HG02759 (cell line): ENCODE results near the gene KIAA0930.
"Not testable (repeated sequence)": the region's sequence is repeated elsewhere in the genome, so short reads cannot be mapped to it uniquely, and the experiment has no call there.

ENCODE experiments used
- ATAC-seq: cut with Tn5 transposase; IDR thresholded peaks from one replicate; pipeline ENCODE4 v1.9.1; 2021; ENCODE audit warnings: mild to moderate bottlenecking, moderate library complexity; ENCODE audit not compliant: unreplicated experiment

KIAA0930 gene

GRCh38 chr22:45263463-45264269, 23.0 kb upstream of the KIAA0930 start:
- ATAC-seq = peak; percentile 80

DNA sequence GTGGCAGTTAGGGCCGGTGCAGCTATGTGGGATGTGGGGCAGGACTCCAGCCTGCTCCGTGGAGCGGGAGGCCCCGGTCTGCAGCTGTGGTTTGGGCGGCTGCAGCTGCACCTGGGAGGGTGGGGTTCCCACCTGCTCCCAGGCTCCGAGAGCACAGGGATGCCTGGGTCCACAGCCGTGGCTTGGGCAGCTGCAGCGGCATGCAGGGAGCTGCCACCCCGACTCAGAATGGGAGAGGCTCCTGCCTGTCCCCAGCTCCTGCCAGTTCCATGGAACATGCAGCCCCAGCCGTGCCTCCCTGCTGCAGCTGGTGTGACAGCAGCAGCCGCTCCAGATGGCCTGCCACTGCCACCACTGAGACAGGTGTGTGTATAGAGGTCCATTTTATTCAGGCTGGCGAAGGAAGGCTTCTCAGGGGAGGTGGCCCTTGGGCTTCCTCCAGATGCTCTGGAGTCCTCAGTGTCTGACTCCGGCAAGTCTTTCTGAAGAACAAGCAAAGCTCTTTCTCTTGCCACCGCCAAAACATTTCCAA, 22.3 kb upstream of the KIAA0930 start:
- peak; percentile 47 for ATAC-seq

- no peak for ATAC-seq
These were observed 21.7 kb upstream of the KIAA0930 start for GRCh38 chr22:45262195-45262930.

GRCh38 chr22:45261407-45262088, 20.9 kb upstream of the KIAA0930 start:
- ATAC-seq = no peak

GRCh38 chr22:45260395-45260759, 19.7 kb upstream of the KIAA0930 start:
- not testable (repeated sequence) for ATAC-seq

DNA sequence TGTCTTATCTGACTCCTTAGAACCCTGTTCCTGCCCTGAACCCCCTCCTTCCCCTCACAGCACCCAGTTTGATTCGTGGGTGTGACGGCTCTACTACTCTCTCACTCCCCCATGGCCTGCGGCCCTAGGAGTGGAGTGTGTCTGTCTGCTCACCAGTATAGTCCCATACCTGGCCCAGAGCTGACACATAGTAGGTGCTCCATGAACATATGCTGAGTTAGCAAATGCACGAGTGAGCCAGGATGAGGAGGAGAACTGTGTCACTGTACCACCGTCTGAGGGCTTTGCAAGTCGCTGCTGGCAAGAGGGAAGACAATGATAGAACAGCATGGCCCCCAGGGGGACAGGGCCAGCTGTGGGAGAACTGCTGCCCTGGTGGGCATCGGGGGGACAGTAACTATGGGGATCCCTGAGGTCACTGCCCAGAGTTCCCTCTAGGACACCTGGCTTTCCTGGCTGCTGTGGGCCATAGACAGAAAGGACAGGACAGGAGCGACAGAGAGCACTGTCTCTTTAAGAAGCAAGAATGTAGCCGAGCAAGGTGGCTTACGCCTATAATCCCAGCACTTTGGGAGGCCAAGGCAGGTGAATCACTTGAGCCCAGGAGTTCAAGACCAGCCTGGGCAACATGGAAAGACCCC, 19.2 kb upstream of the KIAA0930 start:
- ATAC-seq = no peak

GRCh38 chr22:45257941-45258340, 17.2 kb upstream of the KIAA0930 start:
- ATAC-seq = not testable (repeated sequence)

- no peak for ATAC-seq
These were observed 14.1 kb upstream of the KIAA0930 start for GRCh38 chr22:45254789-45255278.

GRCh38 chr22:45254388-45254787, 13.7 kb upstream of the KIAA0930 start:
- no peak for ATAC-seq

DNA sequence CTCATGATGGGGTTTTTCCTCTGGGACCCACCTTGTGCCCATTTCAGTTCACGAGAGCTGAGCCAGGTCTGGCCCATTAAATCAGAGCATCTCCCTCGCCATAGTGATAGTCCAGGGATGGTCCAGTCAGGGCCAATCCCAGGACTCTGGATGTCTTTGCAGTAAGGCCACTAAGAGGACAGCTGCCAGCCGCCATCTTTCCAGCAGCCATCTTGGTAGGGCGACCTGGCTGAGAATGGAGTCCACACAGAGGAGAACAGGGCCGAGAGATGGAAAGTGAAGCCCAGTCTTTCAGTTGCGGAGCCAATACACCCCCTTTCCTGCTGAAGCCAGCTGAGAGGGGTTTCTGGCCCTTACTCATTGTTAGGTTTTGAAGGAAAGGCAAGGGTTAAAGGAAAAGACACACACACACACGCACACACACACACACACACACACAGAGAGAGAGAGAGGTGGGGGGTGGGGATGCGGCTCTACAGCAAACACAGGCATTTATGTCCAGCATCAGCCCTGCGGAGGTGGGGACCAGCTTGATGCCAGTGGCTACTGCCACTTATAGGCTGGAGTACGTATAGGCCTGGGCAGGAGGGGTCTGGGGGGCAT, 12.4 kb upstream of the KIAA0930 start:
- ATAC-seq = no peak

GRCh38 chr22:45251825-45252224, 11.1 kb upstream of the KIAA0930 start:
- no peak for ATAC-seq

- ATAC-seq = peak; percentile 64
These were observed 8.3 kb upstream of the KIAA0930 start for GRCh38 chr22:45248832-45249561.

GRCh38 chr22:45246060-45246985, 5.6 kb upstream of the KIAA0930 start:
- ATAC-seq = no peak

DNA sequence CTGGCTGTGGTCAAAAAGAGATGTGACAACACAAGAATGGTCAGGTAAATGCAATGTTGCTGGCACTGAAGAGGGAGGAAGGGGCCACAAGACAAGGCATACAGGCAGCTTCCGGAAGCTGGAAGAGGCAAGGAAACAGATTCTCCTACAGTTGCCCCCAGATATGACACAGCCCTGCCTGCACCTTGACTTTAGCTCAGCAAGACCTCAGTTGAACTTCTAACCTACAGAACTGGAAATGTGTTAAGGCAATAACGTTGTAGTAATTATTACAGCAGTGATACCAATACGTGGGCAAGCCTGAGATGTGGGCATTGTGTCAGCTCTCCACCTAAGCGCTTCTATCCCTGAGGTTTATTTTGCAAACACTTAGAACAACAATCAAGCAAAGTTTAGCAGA, 4.2 kb upstream of the KIAA0930 start:
- no peak for ATAC-seq

- ATAC-seq = no peak
These were observed 2.1 kb upstream of the KIAA0930 start for GRCh38 chr22:45242778-45243191.

GRCh38 chr22:45240104-45240809, 437 bp downstream of the KIAA0930 start:
- ATAC-seq = peak; percentile 27

GRCh38 chr22:45239681-45240051, 1.0 kb downstream of the KIAA0930 start:
- no peak for ATAC-seq
